Right lobe of liver (tissue), 4 donors: Measurements from ENCODE around the gene MAML2.

ENCODE experiments used
- CTCF ChIP-seq, 4 donors: fragments of 200-600 bp in 3 of 4; fragments of 450-650 bp in 1 of 4; IDR thresholded peaks; one replicate each; pipeline versions ENCODE4 v1.5.1 to v1.8.0; 2016 to 2022; ENCODE audit warnings: antibody characterized with exemption in 4 of 4, mild to moderate bottlenecking in 2 of 4
- POLR2A ChIP-seq: fragments of 450-650 bp; IDR thresholded peaks from one replicate; pipeline ENCODE4 v1.6.1; 2017; ENCODE audit warnings: antibody characterized with exemption, mild to moderate bottlenecking
- donor health status: DM: no; HTN: no; CAD: no.
- donor health status: DM: no; HTN: no; CAD: no.
- donor health status: DM: no; HTN: yes; CAD: no.

DNA sequence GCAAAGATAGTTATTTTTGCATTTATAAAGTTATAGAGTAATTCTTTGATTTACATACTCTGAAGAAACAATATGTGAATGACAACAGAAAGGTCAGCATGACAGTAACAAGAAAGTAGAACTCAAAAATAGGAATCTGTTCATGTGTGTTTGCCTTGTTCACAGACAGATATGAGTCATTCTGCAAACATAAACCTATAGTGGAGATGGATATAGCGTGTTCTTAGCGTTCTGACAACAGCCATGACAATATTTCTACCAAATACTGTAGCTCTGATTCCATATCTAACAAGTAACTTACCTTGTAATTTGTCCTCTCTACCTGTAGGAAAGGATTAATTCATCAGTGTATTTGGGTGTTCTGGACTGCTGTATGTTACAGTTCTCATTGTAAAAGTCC lies 210.6 kb downstream of the MAML2 start:
- no peak for TF ChIP-seq CTCF (IDR thresholded peaks at IDR 0.05)
- no peak for TF ChIP-seq POLR2A
